Large intestine (tissue), 3 donors: ENCODE measurements around the gene MT1G. TPM values are rescaled to one million over a fixed set of nuclear protein-coding genes. Genes with fewer than 3 reads are reported as not detected.
A peak's percentile ranks its signal among the peaks of the same experiment; 100 is the strongest.
"Not testable (repeated sequence)": the region's sequence is repeated elsewhere in the genome, so short reads cannot be mapped to it uniquely, and the experiment has no call there.

ENCODE experiments used
- DNase-seq, 2 donors: peaks; one replicate each; pipeline versions ENCODE4 v3.0.0 to v3.0.0-alpha.2; 2013
- H3K27ac ChIP-seq: one replicate; pipeline ENCODE4 v1.5.1; 2013; ENCODE audit warnings: low read length
- H3K27me3 ChIP-seq: 2 replicates; pipeline ENCODE4 v1.6.1; 2013; ENCODE audit warnings: low read length; ENCODE audit not compliant: control insufficient read depth, insufficient read depth
- H3K36me3 ChIP-seq: 2 replicates; pipeline ENCODE4 v1.6.1; 2013; ENCODE audit warnings: low read length; ENCODE audit not compliant: control insufficient read depth, insufficient read depth
- H3K4me1 ChIP-seq: one replicate; pipeline ENCODE4 v1.6.1; 2013; ENCODE audit warnings: low read length; ENCODE audit not compliant: control insufficient read depth, insufficient read depth
- H3K4me3 ChIP-seq: one replicate; pipeline ENCODE4 v1.5.1; 2013; ENCODE audit warnings: low read length
- H3K9me3 ChIP-seq: one replicate; pipeline ENCODE4 v1.6.1; 2013; ENCODE audit warnings: mild to moderate bottlenecking, low read depth, low read length, moderate library complexity; ENCODE audit not compliant: control insufficient read depth
- WGBS: methylation state at CpG from one replicate; pipeline ENCODE4 v1.1.5; 2013; ENCODE audit warnings: low lambda C conversion rate; ENCODE audit not compliant: insufficient coverage; 5-methylcytosine and 5-hydroxymethylcytosine counted together
- polyA plus RNA-seq: library from polyadenylated mRNA; unstranded; fragments of 120-200 nt; gene quantifications from one replicate; pipeline ENCODE4 v1.2.1, GENCODE V29; 2013

Gene MT1G
- polyA plus RNA-seq, 1 donor, result 919 TPM

GRCh38 chr16:56665286-56666261 is 2.3 kb downstream of the MT1G start:
- not testable (repeated sequence) for DNase-seq, H3K27ac ChIP-seq, H3K36me3 ChIP-seq, H3K9me3 ChIP-seq
- no CpG with 5 or more reads among the region's 8 CpGs for whole genome bisulfite sequencing
- Histone ChIP-seq H3K4me3 (peak overlapping the region; percentile 53), H3K27me3 (peaks cover 63% of the 10 kb centered on the region), H3K4me1 (peaks cover 17% of the 10 kb centered on the region)

- peaks cover 55% of the 10 kb centered on the region for H3K27me3 ChIP-seq
- DNase-seq, result no peak
- no peaks in the 10 kb centered on the region for H3K9me3 ChIP-seq
- H3K27ac ChIP-seq, result no peak overlapping the region
- H3K4me1 ChIP-seq, result peaks cover 17% of the 10 kb centered on the region
- no peak overlapping the region for H3K4me3 ChIP-seq
- peaks cover 3% of the 10 kb centered on the region for H3K36me3 ChIP-seq
- WGBS, result no CpG with 5 or more reads among the region's 1 CpG
Observed at GRCh38 chr16:56664506-56664905, 3.4 kb downstream of the MT1G start.

- Histone ChIP-seq H3K9me3 (no peaks in the 10 kb centered on the region), H3K27me3 (peaks cover 52% of the 10 kb centered on the region), H3K4me3 (peak overlapping the region; percentile 36), H3K36me3 (peaks cover 3% of the 10 kb centered on the region), H3K27ac (no peak overlapping the region), H3K4me1 (peaks cover 8% of the 10 kb centered on the region)
- DNase-seq, result peak in 1 of 2 donors; percentile 66
- no CpG with 5 or more reads among the region's 48 CpGs for WGBS
Observed at GRCh38 chr16:56662357-56663354, 5.2 kb downstream of the MT1G start.

DNA sequence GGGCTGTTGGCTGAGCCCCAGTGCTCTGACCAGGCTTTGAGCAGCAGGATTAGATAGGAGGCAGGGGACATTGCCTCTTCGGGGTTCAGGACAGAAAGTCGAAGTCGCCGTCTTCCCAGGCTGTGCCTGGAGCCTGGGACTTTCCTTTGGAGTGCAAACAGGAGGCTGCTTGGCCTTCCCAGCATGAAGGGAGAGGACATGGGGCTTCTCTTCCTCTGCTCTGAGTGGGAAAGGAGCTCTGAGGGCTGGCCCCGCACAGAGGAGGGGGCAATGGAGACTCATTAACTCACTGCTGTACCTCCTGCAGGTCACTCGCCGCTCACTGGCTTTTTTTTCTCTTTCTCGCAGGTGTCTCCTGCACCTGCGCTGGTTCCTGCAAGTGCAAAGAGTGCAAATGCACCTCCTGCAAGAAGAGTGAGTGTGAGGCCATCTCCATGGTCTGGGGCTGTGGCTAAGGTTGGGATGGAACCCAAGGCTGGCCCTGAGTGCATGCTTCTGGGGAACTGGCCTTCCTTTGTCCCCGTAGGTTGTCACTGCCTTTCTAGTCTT is 9.5 kb downstream of the MT1G start:
- H3K27me3 ChIP-seq, result peaks cover 38% of the 10 kb centered on the region
- peaks cover 11% of the 10 kb centered on the region for H3K4me1 ChIP-seq
- DNase-seq, result peak in 1 of 2 donors; percentile 70
- H3K9me3 ChIP-seq, result no peaks in the 10 kb centered on the region
- peak overlapping the region; percentile 69 for H3K4me3 ChIP-seq
- no CpG with 5 or more reads among the region's 10 CpGs for WGBS
- H3K36me3 ChIP-seq, result no peaks in the 10 kb centered on the region
- peak overlapping the region; percentile 93 for H3K27ac ChIP-seq

DNA sequence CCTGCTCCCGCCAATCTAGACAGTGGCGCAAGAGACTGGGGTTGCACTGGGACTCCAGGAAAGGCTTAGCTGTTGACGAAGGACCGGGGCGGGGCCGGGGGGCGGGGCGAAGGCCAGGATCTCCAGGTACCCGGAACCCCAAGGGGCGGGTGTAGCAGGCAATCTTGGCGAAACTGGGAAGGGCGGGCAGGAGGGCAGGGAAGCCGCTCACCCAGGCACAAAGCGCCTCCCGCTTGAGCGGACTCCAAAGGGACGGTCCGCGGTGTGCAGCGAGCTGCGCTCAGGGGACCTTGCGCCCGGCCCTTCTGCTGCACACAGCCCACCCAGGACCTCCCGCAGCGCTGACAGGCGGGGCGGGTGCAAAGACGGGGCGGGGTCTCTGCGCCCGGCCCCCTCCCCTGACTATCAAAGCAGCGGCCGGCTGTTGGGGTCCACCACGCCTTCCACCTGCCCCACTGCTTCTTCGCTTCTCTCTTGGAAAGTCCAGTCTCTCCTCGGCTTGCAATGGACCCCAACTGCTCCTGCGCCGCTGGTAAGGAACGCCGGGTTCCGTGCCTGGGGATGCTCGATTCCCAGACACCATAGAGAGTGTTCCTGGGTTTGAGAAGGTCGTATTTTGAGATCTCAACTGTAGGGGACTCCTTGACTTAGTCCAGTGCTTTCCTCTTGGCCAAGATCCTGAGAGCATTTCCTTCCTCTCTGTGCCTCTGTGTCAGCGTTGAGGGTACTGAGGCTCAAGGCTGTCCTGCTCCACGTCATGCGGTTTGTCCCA is 10.1 kb downstream of the MT1G start, which contains the start of gene MT1F:
MT1F (plus strand) TSS at position 405 of the 772 bp plus-strand sequence; CDS start at position 505, 100 bp downstream.
- Histone ChIP-seq H3K27me3 (peaks cover 33% of the 10 kb centered on the region), H3K9me3 (no peaks in the 10 kb centered on the region)
- WGBS, result no CpG with 5 or more reads among the region's 46 CpGs

GRCh38 chr16:56653218-56653617 is 14.6 kb downstream of the MT1G start:
- Histone ChIP-seq H3K4me3 (no peak overlapping the region), H3K27ac (no peak overlapping the region), H3K9me3 (no peaks in the 10 kb centered on the region), H3K4me1 (peaks cover 11% of the 10 kb centered on the region), H3K36me3 (no peaks in the 10 kb centered on the region), H3K27me3 (peaks cover 25% of the 10 kb centered on the region)
- 100% methylated on average over 1 of the region's 7 CpGs for WGBS
- DNase-seq, result no peak

More for the DNA sequence above, 10.1 kb downstream of the MT1G start, which contains the start of gene MT1F:
- Histone ChIP-seq H3K4me1 (peaks cover 10% of the 10 kb centered on the region), H3K4me3 (peak within 1 kb of the TSS; percentile 69), H3K27ac (peak within 1 kb of the TSS; percentile 93), H3K36me3 (no peaks in the 10 kb centered on the region)
- peak; percentile 94 to 98 for DNase-seq

- no peak overlapping the region for H3K27ac ChIP-seq
- no peaks in the 10 kb centered on the region for H3K36me3 ChIP-seq
- H3K4me3 ChIP-seq, result no peak overlapping the region
- H3K9me3 ChIP-seq, result no peaks in the 10 kb centered on the region
- H3K4me1 ChIP-seq, result peaks cover 17% of the 10 kb centered on the region
- WGBS, result no CpG with 5 or more reads among the region's 1 CpG
- H3K27me3 ChIP-seq, result peaks cover 23% of the 10 kb centered on the region
- no peak for DNase-seq
Observed at GRCh38 chr16:56652600-56652999, 15.3 kb downstream of the MT1G start.

DNA sequence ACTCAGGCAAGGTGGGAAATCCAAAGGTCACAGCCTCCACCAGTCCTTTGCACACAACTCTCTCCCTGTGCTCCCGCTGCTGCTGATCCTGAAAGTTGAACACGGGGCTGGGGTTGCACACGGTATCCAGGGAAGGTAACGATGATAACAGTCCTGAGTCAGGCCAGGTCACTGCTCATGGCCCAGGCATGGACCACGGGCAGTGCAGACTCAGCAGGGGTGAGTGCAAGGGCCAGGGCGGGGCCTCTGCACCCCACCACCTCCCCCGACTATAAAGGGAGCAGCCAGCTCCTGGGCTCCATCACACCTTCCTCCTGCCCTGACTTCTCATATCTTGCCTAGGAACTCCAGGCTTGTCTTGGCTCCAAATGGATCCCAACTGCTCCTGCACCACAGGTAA is 16.3 kb downstream of the MT1G start, which contains the start of gene MT1B:
MT1B (plus strand) TSS at position 301 of the 400 bp plus-strand sequence; CDS start at position 369, 68 bp downstream.
- H3K4me1 ChIP-seq, result peaks cover 20% of the 10 kb centered on the region
- no peaks in the 10 kb centered on the region for H3K36me3 ChIP-seq
- H3K27me3 ChIP-seq, result peaks cover 24% of the 10 kb centered on the region
- H3K4me3 ChIP-seq, result no peak within 1 kb of the TSS
- DNase-seq, result no peak
- no peaks in the 10 kb centered on the region for H3K9me3 ChIP-seq
- WGBS, result no CpG with 5 or more reads among the region's 7 CpGs
- H3K27ac ChIP-seq, result no peak within 1 kb of the TSS

DNA sequence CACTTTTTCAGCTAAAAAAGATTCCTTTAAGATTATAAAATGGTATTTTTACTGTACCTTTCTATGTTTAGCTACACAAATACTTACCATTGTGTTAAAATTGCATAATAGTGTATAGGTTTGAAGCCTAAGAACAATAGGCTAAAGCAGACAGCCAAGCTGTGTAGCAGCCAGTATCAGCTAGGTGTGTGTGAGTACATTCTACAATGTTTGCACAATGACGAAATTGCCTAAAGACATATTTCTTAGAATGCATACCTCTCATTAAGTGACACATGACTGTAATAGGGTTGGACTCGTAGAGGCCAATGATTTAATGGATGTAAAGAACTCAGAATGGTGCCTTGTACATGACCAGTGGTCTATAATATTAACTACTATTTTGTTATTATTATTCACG is 18.0 kb downstream of the MT1G start:
- peak; percentile 63 to 82 for DNase-seq
- H3K27me3 ChIP-seq, result peaks cover 29% of the 10 kb centered on the region
- no CpG with 5 or more reads among the region's 3 CpGs for WGBS

More for the DNA sequence above, 18.0 kb downstream of the MT1G start:
- H3K4me3 ChIP-seq, result no peak overlapping the region
- H3K4me1 ChIP-seq, result peaks cover 20% of the 10 kb centered on the region
- H3K9me3 ChIP-seq, result no peaks in the 10 kb centered on the region
- no peak overlapping the region for H3K27ac ChIP-seq
- H3K36me3 ChIP-seq, result no peaks in the 10 kb centered on the region
